GM18517 (cell line): ENCODE data around the gene TIMP3.

Source experiments
- ATAC-seq: cut with Tn5 transposase; IDR thresholded peaks from one replicate; pipeline ENCODE4 v1.9.1; 2021; ENCODE audit warnings: mild to moderate bottlenecking, moderate library complexity; ENCODE audit not compliant: unreplicated experiment

Gene TIMP3

DNA sequence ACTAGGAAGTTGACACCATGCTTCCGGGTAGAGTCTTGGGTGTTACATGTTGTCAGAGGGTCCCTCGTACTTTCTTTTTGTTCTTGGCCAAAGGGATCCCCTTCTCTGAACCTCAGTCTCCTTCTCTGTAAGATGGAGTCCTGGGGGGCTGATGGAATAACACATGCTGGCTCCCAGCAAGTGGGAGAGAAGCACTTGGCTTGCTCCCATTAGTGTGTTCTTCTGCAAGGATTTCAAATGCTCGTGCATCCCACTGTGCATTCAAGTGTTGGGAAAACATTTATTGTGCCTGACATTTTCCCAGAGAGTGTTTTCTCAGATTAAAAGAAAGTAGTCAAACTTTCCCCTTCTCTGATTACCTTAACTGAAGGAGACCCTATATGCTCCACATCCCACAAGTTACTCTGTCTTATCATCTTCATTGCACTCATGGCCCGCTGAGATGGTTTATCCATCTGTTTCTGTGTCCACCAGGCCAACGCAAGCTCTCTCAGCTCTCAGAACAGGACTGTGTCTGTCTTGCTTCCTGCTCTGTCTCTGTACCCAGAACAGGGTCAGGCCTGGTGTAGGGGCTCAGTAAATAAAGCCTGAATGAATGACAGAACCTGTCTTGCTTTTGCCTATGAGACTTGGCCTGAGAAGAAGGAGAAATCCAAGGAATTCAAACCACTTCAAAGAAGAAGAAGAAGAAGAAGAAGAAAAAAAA, 16.0 kb upstream of the TIMP3 start:
- ATAC-seq: no peak

DNA sequence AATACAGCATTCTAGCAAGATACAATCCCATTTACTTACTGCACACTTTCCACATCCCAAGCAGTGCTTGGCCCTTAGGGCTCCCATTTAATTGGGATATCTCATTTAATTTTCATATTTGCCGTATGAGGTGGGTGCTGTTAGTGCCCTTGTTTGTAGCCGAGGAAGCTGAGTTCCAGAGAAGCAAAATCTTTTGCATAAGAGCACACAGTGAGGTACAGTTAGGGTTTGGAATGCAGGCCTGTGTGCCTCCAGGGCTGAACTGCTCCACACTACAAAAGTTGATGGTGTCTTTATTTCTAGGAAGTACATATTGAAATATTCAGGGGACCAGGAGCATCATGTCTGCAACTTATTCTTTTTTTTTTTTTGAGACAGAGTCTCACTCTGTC, 15.5 kb upstream of the TIMP3 start:
- no peak for ATAC-seq

DNA sequence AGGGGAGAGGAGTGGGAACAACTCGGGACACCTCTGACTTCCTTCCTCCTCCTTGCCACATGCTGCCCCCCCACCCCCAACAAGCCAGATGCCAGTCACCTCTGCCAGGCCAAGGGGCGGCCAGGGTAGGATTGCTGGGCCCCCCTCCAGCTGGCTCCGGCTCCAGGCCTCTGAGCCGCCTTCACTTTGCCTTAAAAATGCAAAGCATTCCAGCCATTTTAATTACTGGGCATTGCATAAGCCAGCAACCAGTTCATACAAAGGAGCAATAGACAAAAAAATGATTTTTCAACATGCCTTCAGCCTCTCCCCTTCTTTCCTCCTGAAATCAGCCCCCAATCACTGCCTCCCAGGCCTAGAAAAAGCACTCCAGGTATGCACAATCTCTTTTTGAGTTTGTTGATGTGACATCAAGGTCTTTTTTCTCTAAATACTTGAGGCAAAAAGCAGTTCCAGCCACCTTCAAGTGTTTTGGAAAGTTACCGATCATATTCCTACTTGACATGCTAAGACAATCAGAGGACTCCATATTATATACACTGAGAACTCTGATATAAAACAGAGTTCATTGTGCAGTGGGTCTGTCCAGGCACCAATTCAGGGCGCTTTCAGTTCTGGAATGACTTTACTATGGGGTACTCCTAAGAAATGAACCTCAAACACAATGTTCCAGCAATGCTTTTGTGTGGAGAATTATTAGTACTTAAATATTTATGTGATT, 12.4 kb upstream of the TIMP3 start:
- no peak for ATAC-seq

DNA sequence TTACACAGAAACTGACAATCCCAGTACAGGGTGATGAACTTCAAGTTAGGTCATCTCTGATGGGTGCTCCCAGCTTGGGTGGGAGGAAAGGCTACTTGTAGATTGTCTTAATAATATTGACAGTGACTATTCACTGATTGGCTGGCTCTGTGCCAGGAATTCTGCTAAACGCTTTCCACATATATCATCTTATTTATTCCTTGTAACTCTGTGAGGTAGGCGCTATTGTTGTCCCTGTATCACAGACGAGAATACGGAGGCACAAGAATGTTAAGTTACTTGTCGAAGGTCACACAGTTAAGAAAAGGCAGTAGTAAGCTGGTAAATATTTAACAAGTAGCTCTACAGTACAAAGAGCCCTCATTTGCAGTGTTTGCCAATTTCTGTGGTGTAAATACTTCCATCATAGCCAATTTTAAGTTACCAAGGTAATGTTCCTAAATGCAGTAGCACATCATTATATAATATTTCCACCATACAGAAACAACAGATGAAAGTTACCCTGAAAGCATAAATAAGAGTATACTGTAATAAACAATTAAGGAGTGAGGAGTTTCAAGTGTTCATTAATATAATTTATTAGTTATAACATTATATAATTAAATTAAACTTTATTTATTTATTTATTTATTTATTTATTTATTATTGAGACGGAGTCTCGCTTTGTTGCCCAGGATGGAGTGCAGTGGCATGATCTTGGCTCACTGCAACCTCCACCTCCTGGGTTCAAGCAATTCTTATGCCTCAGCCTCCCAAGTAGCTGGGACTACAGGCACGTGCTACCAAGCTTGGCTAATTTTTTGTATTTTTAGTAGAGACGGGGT, 11.5 kb upstream of the TIMP3 start:
- no peak for ATAC-seq

DNA sequence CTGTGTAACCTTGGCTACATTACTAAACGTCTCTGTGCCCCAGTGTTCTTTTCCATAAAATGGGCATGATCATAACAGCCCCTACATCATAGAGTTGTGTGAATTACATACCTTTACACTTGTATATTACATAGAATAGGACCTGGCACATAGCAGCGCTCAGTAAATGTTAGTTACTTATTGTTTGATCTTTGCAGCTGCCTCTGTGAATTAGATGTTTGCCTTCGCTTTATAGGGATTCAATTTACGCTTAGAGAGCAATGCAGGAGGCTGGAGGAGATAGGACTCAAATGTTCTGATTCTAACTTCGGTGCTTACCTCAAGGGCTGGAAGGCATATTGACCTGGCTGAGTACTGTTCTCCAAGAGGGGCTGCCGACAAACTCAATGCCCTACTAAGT, 10.4 kb upstream of the TIMP3 start:
- ATAC-seq: no peak

DNA sequence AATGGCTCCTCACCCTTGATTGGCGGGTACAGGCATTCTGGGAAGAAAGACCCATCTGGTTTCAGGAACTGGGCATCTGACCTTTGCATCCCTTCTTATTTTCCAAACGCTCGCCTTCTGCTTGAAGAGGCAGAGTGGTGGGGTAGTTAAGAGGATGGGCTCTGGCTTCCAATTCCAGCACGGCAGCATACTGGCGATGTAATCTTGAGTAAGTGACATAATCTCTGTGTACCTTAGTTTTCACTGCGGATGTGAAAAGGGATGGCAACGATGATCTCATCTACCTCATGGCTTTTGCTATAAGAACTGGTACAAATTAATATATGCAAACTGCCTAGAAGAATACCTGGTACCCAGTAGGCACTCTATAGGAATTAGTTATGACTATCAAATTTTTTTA, 10.0 kb upstream of the TIMP3 start:
- no peak for ATAC-seq

DNA sequence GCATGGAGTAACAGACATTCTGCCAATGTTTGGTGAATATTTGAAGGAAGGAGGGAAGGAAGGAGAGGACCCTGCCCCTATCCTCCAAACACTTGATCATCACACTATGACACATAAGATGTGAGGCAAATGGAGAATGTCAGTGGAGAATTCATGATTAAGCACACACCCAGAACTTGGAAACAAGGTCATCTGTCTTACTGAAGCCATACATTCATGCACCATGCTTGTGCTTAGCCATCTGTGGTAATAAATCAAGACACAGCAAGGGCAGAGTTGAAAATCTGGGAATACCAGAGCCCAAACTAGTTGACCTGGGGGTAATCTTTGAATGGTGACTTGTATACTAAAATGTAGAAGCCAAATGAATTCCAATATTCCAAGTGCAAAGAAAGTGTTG, 7.9 kb upstream of the TIMP3 start:
- no peak for ATAC-seq

DNA sequence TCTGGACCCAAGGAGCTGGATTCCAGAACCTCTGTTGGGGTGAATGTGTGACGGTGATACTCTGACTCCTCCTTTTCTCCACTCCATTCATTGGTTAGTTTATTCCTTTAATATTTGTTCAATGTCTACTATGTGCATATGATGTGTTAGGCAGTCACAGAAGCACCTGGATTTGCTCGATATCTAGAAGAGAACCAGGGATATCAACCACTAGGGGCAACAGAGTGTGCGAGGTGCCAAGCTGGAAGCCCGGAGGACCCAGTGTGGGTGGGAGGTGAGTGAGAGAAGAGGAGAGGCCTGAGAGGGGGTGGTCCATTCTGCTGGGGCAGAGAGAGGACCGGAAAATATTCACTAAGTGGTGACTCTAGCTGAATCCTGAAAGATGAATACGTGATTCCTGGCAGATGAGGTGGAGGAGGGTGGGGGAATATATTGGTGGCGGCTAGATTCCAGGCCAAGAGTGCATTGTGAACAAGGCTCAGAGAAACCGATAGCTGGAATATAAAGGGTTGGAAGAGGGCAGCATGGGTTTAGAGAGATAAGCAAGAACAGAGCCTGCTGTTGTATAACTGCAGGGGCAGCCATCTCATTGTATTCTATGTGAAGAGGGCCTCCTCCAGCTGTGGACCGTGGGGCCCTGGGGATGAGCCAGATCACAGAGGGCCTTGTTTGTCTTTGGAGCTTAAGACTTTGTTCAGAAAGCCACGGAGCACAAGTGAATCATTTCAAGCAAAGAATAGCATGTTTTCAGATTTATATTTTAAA, 6.9 kb upstream of the TIMP3 start:
- ATAC-seq: no peak

DNA sequence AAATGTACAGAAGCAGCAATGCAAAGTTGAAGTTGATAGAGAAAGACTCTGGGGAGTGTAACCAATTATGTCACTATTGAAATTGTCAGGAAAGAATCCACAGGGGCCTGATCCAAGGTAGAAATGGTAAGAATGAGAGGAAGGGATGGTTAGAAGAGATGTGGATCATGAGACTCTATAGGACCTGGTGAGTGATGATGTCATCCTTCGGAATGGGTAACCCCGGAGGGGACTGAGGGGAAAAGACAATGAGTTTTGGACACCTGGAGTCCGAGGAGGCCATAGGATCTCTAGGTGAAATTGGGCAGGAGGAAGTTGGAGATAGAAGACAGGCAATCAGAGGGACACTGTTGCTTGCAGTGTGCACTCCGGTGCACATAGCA, 6.3 kb upstream of the TIMP3 start:
- ATAC-seq: no peak

DNA sequence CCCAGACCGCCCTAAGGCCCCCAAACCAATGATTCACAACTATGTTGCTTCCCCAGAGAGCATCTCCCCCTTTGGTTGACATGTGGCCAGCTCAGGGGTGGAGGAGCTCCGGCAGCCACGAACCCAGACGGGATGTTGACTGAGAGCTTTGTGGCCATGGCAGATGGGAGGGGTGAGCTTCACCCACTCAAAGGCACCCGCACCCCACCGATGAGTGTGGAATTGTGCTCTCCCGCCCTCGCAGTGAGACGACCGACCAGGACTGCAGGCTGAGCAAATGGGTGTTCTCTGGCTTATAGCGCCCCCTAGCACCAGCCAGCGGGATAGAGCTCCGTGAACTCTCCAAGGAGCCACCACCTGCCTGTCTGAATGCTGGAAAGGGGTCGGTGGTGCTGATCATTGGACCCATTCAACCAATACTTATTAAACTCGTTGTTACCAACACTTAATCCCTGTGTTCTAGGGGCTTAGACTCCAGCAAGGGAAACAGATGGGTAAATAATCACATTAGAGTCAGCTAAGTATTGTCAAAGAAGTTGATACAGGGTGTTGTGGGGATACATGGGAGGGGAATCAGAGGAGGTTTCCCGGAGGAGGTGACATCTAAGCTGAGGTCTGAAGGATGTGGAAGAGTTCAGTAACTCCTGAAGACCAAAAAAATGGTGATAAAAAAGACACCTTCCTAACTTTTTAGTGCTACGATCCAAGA, 4.5 kb upstream of the TIMP3 start:
- no peak for ATAC-seq

DNA sequence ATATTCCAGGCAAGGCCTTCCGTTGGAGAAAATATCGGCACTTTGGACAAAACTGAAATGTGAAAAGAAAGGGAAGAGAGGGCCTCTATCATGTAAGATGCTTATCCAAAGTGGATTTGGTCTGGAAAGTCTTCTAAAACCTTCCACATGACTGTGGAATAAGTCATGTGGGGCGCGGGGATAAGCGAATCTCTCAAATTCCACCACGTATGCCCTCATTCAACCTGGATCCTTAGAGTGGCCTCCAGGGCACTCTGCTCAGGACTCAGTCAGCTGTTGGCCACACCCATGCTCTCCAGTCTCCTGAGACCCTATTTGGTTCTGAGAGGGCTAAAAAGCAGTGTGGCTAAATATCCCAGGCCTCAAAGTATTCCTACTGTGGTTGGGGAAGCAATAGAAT, 2.0 kb upstream of the TIMP3 start:
- no peak for ATAC-seq

DNA sequence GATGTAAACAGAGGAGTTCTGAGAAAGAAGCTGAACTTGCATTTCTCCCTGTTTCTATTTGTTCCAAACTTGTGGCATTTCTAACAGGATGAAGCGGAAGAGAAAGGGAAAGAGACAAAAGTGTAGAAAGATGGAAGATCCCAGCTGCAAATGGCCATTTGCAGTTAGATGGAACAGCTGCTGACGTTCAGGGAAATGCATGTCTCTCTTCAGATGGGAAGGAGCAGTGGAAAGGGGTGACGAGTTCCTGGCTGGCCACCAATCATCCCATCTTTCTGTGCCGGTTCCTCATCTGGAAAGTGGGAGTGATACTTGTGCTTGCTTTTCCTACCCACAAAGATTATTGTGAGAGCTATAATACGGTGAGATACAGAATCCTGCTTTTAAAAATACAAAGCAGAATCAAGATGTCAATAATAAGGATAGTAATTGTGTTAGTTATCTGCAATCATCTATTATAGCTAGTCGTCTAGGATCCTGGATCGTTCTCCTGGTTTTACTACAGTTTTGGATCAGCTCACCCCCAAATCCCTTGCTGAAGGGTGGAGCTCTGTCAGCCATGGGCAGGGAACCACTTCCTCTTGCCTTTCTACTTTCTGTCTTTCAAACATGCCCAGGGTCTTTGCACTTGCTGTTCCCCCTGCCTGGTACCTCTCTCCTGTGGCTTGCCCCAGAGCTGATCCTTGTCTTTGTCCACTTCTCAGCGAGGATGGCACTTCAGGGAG, 1.2 kb upstream of the TIMP3 start:
- no peak for ATAC-seq

DNA sequence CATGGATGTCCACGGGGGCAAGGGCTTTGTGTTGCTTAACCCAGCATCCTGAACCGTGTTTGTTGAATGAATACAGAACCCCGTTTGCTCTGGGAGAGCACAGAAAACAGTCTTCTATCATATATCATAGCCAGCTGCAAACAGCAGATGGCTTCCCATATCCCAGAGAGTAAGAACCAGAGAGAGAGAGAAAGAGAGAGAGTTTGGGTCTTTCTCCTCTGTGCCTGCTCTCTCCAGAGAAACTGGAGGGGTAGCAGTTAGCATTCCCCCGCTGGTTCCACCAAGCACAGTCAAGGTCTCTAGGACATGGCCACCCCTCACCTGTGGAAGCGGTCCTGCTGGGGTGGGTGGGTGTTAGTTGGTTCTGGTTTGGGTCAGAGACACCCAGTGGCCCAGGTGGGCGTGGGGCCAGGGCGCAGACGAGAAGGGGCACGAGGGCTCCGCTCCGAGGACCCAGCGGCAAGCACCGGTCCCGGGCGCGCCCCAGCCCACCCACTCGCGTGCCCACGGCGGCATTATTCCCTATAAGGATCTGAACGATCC, 440 bp upstream of the TIMP3 start:
- ATAC-seq: no peak

DNA sequence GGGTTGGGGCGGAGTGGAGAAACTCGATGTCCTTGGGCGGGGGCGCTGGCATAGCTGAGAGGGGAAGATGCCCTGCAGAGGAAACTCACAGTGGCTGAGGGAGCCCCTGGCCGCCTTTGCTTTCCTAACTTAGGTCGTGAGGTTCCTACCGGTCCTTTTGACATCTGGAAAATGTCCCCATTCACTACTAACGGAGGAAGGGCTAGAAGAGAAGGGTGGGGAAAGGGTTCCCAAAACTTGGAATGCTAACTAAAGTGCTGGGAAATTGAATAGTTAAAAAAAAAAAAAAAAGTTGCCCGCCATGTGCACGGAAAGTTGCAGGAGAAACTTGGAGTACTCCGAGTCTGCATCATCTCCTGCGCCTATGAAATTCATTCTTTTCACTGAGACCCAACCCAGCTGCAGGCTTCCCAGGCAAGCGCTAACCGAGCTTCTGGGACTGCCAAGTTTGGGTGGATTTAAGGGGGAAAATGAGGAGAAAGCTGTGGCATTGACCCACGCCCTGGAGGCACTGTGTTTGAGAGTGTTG, 796 bp downstream of the TIMP3 start:
- ATAC-seq: no peak

DNA sequence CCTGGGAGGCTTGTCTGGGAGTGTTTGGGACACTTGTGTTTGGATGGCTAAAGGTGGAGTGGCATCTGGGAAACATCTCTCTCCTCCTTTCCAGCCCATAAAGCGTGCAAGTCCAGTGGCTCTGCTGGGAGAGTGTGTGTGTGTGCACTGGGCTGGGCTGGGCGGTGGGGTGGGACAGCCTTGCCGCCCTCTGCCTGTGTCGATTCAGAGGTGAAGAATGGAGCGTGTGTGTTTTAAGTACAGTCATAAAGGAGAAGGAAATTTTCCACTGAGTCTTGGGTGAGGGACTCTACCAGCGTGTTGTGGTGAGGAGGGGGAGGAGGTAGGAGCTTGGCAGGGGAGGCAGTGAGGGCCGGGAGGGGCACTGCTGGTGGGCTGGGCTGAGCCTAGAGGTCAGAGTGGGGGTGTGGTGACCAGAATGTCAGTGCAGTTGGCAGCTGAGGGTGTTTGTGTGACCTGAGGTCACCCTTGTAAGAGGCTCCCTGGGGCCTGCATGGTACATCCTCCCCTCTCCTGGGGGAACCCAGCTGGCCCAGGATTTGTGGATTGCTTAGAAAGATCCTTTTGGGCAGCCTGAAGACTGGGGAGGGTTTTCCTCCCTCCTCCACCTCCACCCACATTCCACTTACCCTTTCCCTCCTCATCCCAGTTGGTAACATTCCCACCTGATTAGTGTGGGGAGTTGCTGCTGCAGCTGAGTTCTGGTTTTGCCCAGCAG, 1.7 kb downstream of the TIMP3 start:
- no peak for ATAC-seq

DNA sequence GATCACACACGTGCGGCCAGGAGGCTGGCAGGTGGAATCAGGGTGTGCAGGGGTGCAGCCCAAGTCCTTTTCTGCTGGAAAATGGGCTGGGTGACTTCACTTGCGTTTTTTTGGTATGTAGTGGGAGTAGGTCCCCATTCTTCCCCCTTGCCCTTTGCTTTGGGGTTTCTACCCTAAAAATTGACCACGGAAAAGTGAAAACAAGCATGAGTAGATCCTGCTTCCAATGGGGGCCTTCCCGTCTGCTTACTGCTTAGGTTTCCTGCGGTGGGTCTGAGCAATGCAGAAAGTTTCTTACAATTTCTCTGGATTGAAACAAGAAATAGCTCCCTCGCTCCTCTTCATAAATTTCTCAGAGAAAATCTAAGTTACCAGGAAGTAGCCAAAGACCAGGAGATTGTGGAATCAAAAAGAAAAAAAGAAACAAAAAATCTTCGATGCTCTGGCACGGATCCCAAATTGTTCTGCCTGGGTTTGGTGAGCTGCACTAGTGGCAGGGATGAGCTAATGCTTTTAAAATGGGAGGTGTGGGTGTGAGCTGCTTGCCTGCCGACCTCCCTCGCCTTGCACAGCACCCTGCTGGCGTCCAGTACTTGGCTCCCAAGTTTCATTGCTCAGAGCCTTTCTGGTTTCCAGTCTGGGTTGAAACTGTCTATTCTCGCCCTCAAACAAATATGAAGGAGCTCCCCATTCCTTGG, 2.4 kb downstream of the TIMP3 start:
- ATAC-seq: no peak

DNA sequence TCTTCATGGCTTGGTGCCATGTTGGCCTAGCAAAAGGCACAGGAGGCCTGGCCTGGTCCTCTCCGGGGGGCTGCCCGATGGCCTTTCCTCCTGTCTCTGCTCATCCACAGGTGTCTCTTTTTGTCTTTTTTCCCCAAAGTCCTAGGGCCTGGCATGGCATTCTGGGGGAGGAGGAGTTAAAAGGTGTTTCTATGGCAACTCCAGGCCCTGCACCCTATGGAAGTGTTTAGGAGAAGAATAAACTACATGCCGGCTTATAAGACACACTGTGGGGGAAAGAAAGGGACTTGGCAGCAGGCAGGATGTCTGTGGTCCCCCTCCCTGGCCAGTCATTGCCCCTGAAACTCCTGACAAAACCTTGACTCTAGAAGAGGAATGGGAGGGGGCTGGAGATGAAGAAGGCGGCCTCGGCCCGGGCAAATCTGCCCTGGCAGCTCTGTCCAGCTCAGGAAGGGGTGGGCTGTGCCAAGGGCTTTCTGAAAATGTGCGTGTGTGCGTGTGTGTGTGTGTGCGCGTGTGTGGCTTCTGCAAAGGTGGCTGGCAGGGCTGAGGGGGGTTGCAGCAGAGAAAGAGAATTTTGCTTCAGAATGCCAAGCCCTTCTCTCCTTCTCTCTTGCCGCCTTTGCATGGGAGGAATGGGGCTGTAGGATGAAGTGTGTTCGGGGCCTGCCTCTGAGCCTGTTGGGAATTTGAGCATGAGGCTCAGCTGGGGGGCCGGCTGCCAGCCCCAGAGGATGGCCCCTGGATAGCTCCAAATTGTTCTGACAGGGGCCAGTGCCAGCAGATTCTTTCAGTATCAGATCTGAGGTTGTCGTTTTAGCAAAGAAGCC, 3.2 kb downstream of the TIMP3 start:
- ATAC-seq: no peak
